ENCODE measurements around the gene CTNND2. TPM values are rescaled to one million over a fixed set of nuclear protein-coding genes. Genes with fewer than 3 reads are reported as not detected.

The CTNND2 gene
- total and polyA plus RNA-seq, 3 donors from 2014 or later: 9.1 to 17.2 (median 11.3) TPM

DNA sequence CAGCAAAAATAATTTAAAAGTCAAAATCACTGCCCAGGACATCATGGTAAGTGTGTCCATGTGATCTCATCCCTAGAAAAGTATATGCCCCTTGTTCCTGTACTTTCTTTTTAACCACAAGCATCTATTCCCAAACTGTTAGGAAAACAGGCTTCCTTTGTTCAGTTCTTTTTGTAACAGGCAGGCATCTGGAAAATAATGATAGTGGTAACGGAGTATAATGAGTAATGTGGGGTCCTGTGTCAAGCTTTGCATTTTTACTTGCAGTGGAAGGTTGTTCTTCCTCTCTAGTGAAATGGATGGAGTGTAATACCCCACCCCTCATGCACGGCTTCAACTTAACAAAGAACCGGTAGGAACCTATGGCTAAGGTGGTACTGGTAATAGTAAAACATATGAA is 532.1 kb downstream of the CTNND2 start:
- Histone ChIP-seq H3K27me3 (no peaks in the 10 kb centered on the region), H3K27ac (no peak overlapping the region), H3K4me1 (no peaks in the 10 kb centered on the region), H3K9me3 (no peaks in the 10 kb centered on the region), H3K36me3 (ENCODE audit: low read depth, missing control alignments) (no peaks in the 10 kb centered on the region), H3K4me3 (no peak overlapping the region)
- TF ChIP-seq POLR2A (IDR thresholded peaks at IDR 0.05): no peak
- no peak for TF ChIP-seq CTCF (IDR thresholded peaks at IDR 0.05)
- no peak for DNase-seq
- intact Hi-C loops (cut with DNase I; ENCODE audit: low total_unique reads): no loop called here
- 82 to 83% methylated on average over 3 of the region's 3 CpGs for WGBS, 2 donors

DNA sequence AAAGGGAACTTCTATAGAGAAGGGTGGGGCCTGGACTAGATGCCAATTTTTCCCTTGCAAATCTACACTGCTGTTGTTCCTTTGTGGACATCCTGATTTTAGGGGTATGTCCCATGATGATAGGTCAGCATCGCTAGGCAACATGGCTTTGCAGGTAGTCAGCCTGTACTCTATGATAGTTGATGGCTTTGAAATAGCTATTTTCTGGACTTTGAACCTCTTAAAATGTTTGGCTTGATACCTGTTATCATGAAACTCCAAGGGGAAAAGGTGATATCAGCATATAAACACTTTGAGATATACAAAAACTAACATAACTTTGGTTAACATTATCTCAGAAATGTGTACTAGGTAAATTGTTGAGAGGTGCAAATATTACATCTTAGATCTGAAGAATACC is 533.2 kb downstream of the CTNND2 start:
- WGBS, 2 donors: 95 to 96% methylated on average over 1 of the region's 1 CpG
- no peak for DNase-seq
- intact Hi-C loops (cut with DNase I; ENCODE audit: low total_unique reads): no loop called here
- no peaks in the 10 kb centered on the region for H3K4me1 ChIP-seq
- no peak for TF ChIP-seq CTCF (IDR thresholded peaks at IDR 0.05)
- no peak for TF ChIP-seq POLR2A (IDR thresholded peaks at IDR 0.05)
- no peaks in the 10 kb centered on the region for H3K36me3 ChIP-seq (ENCODE audit: low read depth, missing control alignments)
- H3K9me3 ChIP-seq: no peaks in the 10 kb centered on the region
- no peak overlapping the region for H3K4me3 ChIP-seq
- H3K27ac ChIP-seq: no peak overlapping the region
- no peaks in the 10 kb centered on the region for H3K27me3 ChIP-seq

DNA sequence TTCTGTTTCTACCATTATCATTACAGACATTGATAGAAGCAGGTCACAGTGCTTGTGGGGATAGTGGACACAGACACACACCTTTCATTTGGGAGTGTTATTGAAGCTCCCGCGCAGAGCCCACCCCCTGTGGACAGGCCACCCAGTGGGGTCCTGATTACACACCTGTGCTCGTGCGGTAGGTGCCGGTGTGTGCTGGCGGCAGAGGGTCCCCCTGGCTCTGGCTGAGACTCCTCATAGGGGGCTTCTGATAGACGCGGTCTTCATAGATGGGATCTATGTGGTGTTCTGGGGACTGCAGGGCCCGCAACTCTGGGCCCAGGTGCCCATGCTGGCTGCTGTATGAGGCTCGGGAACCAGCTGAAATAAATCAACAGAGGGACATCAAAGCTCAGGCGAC is 539.7 kb downstream of the CTNND2 start:
- no peaks in the 10 kb centered on the region for H3K4me1 ChIP-seq
- DNase-seq: no peak
- H3K36me3 ChIP-seq (ENCODE audit: low read depth, missing control alignments): no peaks in the 10 kb centered on the region
- no peak overlapping the region for H3K4me3 ChIP-seq
- no peaks in the 10 kb centered on the region for H3K9me3 ChIP-seq
- TF ChIP-seq CTCF (IDR thresholded peaks at IDR 0.05) (no peak), POLR2A (IDR thresholded peaks at IDR 0.05) (no peak)
- no peak overlapping the region for H3K27ac ChIP-seq
- H3K27me3 ChIP-seq: no peaks in the 10 kb centered on the region
- intact Hi-C loops (cut with DNase I; ENCODE audit: low total_unique reads): no loop called here
- 94 to 95% methylated on average over 11 of the region's 11 CpGs for WGBS, 2 donors

GRCh38 chr5:11363631-11364178 is 540.5 kb downstream of the CTNND2 start:
- no peak overlapping the region for H3K27ac ChIP-seq
- no peaks in the 10 kb centered on the region for H3K9me3 ChIP-seq
- intact Hi-C loops (cut with DNase I; ENCODE audit: low total_unique reads): no loop called here
- H3K27me3 ChIP-seq: no peaks in the 10 kb centered on the region
- H3K4me3 ChIP-seq: no peak overlapping the region
- H3K36me3 ChIP-seq (ENCODE audit: low read depth, missing control alignments): no peaks in the 10 kb centered on the region
- no peak for DNase-seq
- TF ChIP-seq CTCF (IDR thresholded peaks at IDR 0.05) (no peak), POLR2A (IDR thresholded peaks at IDR 0.05) (no peak)
- WGBS, 2 donors: 84 to 86% methylated on average over 5 of the region's 5 CpGs
- H3K4me1 ChIP-seq: no peaks in the 10 kb centered on the region

DNA sequence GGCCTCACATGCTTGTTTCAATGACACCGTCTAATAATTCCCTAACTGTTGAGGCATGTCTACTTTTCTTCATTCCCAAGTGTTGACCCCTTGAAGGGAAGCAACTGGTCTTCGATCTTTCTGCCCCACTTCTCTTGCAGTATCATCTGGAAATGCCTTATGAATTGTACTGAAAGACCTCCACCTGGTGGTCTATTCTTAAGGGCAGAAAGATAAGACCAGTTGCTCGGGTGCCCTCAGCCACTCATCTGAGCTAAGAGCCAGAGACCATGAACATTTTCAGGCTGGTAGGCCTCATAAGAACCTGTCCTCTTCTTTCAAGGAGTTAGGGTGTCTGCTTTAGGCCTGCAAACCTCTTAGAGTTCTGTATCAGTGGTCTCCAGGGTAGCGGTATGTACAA is 542.5 kb downstream of the CTNND2 start:
- Histone ChIP-seq H3K36me3 (ENCODE audit: low read depth, missing control alignments) (no peaks in the 10 kb centered on the region), H3K27me3 (no peaks in the 10 kb centered on the region), H3K4me1 (no peaks in the 10 kb centered on the region), H3K27ac (no peak overlapping the region), H3K4me3 (no peak overlapping the region), H3K9me3 (no peaks in the 10 kb centered on the region)
- TF ChIP-seq CTCF (IDR thresholded peaks at IDR 0.05) (no peak), POLR2A (IDR thresholded peaks at IDR 0.05) (no peak)
- 73 to 85% methylated on average over 4 of the region's 4 CpGs for WGBS, 2 donors
- intact Hi-C loops (cut with DNase I; ENCODE audit: low total_unique reads): no loop called here
- no peak for DNase-seq
